ENCODE measurements around the gene HLCS. TPM values are rescaled to one million over a fixed set of nuclear protein-coding genes. Genes with fewer than 3 reads are reported as not detected.

HLCS gene
- total and polyA plus RNA-seq, 2 donors (not counting 3 experiments of a cell fraction or from before 2014, with no cell fraction given): 6.7 to 17.2 TPM

DNA sequence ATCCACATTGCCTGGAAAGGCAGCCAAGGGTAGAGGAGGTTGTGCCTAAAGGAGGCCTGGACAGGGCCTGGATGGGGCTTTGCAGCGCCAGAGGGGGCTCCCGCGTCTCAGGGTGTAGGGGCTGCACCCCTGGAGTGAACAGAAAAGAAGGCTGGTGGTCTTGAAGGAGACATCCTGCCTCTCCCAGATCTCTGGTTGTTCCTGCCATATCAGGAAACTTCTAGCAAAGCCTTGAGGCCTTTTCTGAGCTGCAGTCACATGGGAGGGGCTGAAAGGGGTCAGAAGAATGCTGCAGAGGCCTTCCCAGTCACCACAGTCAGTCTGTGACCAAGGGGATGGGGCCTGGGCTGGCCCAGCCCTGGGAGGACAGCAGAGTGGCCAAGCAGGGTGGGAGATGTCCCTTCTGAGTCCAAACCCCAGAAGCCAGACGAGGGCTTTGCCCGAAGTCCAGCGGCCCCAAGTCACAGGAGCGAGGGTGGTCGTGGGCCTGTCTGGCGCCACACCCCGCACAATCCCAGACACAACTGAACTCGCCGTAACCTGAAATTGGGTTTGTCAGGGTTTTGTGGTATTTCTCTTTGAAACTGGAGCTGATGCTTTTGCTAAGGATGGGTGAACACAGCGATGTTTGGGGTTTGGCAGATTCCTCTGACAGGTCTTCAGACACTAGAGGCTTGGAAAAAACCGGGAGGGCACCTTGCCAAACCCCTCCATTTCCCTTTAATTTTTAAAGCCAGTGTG is 237.9 kb downstream of the HLCS start:
- H3K9me3 ChIP-seq (replicated peaks; ENCODE audit: control insufficient read depth, insufficient read depth, low read length): no peaks in the 10 kb centered on the region
- ChIA-PET CTCF (interaction anchor here (0.6 kb wide), 1 partner anchor 9 kb away, joined by 3 read pairs; no protein-coding TSS in a partner anchor), POLR2A (no interaction called here)
- intact Hi-C loops (cut with micrococcal nuclease): no loop called here
- no peak for TF ChIP-seq FOS (IDR thresholded peaks at IDR 0.05; ENCODE audit: borderline replicate concordance, insufficient read depth, low read length)
- TF ChIP-seq JUN (IDR thresholded peaks at IDR 0.05; ENCODE audit: borderline replicate concordance, insufficient read depth, insufficient read length, low read depth): no peak
- TF ChIP-seq, protein P1, sequence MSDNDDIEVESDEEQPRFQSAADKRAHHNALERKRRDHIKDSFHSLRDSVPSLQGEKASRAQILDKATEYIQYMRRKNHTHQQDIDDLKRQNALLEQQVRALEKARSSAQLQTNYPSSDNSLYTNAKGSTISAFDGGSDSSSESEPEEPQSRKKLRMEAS (IDR thresholded peaks at IDR 0.05; ENCODE audit: insufficient read depth, insufficient read length): no peak
- no peak for TF ChIP-seq POLR2A (IDR thresholded peaks at IDR 0.05; ENCODE audit: low read depth, low read length)
- no peak for TF ChIP-seq GATA2 (IDR thresholded peaks at IDR 0.05; ENCODE audit: insufficient read depth, insufficient read length, low read depth, low read length)
- TF ChIP-seq EZH2 (IDR thresholded peaks at IDR 0.05; ENCODE audit: borderline replicate concordance, low read depth, low read length, severe bottlenecking): no peak
- no peak for TF ChIP-seq POLR2AphosphoS5 (IDR thresholded peaks at IDR 0.05; ENCODE audit: insufficient read depth, low read depth, low read length)
- TF ChIP-seq, protein P2, sequence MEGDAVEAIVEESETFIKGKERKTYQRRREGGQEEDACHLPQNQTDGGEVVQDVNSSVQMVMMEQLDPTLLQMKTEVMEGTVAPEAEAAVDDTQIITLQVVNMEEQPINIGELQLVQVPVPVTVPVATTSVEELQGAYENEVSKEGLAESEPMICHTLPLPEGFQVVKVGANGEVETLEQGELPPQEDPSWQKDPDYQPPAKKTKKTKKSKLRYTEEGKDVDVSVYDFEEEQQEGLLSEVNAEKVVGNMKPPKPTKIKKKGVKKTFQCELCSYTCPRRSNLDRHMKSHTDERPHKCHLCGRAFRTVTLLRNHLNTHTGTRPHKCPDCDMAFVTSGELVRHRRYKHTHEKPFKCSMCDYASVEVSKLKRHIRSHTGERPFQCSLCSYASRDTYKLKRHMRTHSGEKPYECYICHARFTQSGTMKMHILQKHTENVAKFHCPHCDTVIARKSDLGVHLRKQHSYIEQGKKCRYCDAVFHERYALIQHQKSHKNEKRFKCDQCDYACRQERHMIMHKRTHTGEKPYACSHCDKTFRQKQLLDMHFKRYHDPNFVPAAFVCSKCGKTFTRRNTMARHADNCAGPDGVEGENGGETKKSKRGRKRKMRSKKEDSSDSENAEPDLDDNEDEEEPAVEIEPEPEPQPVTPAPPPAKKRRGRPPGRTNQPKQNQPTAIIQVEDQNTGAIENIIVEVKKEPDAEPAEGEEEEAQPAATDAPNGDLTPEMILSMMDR (IDR thresholded peaks at IDR 0.05; ENCODE audit: extremely low read depth in 1 of 2, insufficient read depth in 1 of 2, low read depth in 1 of 2, low read length in 2 of 2): no peak
- TF ChIP-seq MYC (IDR thresholded peaks at IDR 0.05; ENCODE audit: low read depth, low read length): no peak
- no peak overlapping the region for H3K27ac ChIP-seq (ENCODE audit: insufficient read depth, low read depth, low read length)
- FAIRE-seq (no peak), DNase-seq (ENCODE audit: low read depth, low spot score) (no peak)
- dilution Hi-C loops (cut with MboI; ENCODE audit: extremely low pct_ligation_motif_present, low sequenced_read_pairs): no loop called here
- no peak overlapping the region for H3K9ac ChIP-seq (replicated peaks; ENCODE audit: extremely low read depth, insufficient read depth, low read length)
- BruUV-seq (replicated peaks): no TSS peak
- H3K27me3 ChIP-seq (ENCODE audit: control insufficient read depth in 2 of 2, insufficient read depth in 2 of 2, low read length in 2 of 2): peaks cover 14 to 23% of the 10 kb centered on the region in 2 experiments
- H3K79me2 ChIP-seq (ENCODE audit: control insufficient read depth, insufficient read depth, low read length): no peaks in the 10 kb centered on the region
- H3K4me3 ChIP-seq (replicated peaks in 1 of 3; ENCODE audit: insufficient read depth in 1 of 3, low read depth in 1 of 3, low read length in 3 of 3): no peak overlapping the region
- no peaks in the 10 kb centered on the region for H4K20me1 ChIP-seq (replicated peaks; ENCODE audit: control insufficient read depth, extremely low read depth, insufficient read depth, low read length)
- no peaks in the 10 kb centered on the region for H3K9me1 ChIP-seq (replicated peaks; ENCODE audit: control insufficient read depth, extremely low read depth, insufficient read depth, low read length)
- no peaks in the 10 kb centered on the region for H3K36me3 ChIP-seq (ENCODE audit: control insufficient read depth in 2 of 2, extremely low read depth in 1 of 2, insufficient read depth in 2 of 2, low read length in 2 of 2)
- no peak overlapping the region for H2AFZ ChIP-seq (ENCODE audit: low read depth, low read length)
- no peaks in the 10 kb centered on the region for H3K4me1 ChIP-seq (ENCODE audit: control insufficient read depth, extremely low read depth, insufficient read depth, low read length)
- H3K4me2 ChIP-seq (ENCODE audit: insufficient read depth, low read length): no peak overlapping the region

Data from endothelial cell of umbilical vein (primary cell).